ENCODE measurements around the gene ALX3. TPM values are rescaled to one million over a fixed set of nuclear protein-coding genes. Genes with fewer than 3 reads are reported as not detected.

Gene ALX3
- total and polyA plus RNA-seq, 7 donors, result 0.04 to 0.11 (median 0.05) TPM; not detected in 4

DNA sequence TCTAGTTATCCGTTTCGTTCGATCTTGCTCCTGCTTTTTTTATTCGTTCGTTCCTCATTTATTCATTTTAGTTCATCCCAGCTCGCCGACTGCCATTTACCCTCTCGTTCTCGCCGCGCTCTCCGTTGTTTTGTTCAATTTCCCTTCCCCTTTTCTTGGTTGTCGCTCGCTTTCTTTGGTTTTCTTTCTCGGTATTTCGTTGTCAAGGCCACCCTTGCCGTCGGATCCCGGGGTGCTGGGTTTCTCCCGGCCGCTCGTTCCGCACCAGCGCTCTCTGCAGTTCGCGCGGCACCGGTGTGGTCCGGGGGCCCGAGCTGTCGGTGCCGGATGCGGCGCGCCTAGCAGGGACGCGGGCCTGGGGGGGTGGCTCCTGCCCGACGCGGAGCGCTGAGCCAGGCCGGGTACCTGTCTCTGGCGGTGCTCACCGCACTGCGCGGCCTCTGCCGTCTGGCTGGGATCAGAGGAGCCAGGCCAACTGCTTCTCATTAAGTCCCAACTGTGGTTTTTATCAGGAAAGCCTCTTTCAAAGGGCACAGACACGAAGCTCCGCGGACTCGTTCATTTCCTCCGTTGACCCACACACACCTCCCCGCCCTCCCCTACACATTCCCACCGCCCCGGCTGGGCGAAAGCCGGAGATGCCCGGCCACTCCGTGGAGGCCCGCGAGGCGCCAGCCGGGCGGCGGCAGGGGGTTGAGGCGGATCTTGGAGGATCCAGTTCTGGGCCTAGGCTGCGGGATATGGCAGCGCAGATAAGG is 1.6 kb downstream of the ALX3 start:
- Histone ChIP-seq H3K9me3 (no peaks in the 10 kb centered on the region), H3K27ac (no peak overlapping the region), H3K4me3 (peak overlapping the region; percentile 43), H3K4me1 (peaks cover 11% of the 10 kb centered on the region), H3K27me3 (ENCODE audit: insufficient read depth in 3 of 3, low read length in 2 of 3) (peaks cover 0 to 61% (median 39%) of the 10 kb centered on the region in 3 donors), H3K36me3 (ENCODE audit: insufficient read depth in 1 of 2, low read depth in 1 of 2) (no peaks in the 10 kb centered on the region)
- TF ChIP-seq, protein P1, sequence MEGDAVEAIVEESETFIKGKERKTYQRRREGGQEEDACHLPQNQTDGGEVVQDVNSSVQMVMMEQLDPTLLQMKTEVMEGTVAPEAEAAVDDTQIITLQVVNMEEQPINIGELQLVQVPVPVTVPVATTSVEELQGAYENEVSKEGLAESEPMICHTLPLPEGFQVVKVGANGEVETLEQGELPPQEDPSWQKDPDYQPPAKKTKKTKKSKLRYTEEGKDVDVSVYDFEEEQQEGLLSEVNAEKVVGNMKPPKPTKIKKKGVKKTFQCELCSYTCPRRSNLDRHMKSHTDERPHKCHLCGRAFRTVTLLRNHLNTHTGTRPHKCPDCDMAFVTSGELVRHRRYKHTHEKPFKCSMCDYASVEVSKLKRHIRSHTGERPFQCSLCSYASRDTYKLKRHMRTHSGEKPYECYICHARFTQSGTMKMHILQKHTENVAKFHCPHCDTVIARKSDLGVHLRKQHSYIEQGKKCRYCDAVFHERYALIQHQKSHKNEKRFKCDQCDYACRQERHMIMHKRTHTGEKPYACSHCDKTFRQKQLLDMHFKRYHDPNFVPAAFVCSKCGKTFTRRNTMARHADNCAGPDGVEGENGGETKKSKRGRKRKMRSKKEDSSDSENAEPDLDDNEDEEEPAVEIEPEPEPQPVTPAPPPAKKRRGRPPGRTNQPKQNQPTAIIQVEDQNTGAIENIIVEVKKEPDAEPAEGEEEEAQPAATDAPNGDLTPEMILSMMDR (IDR thresholded peaks at IDR 0.05), result no peak
- no peak for ATAC-seq
- intact Hi-C loops (cut with DNase I), result no loop called here
- WGBS, 3 donors, result 18 to 21% (median 18%) methylated on average over 67 to 68 of the region's 68 CpGs
- DNase-seq, result peak in 1 of 2 donors; percentile 41

GRCh38 chr1:110067893-110068645 is 2.4 kb downstream of the ALX3 start:
- 22% methylated on average over 59 to 68 of the region's 68 CpGs for WGBS, 3 donors
- intact Hi-C loops (cut with DNase I), result no loop called here
- Histone ChIP-seq H3K9me3 (no peaks in the 10 kb centered on the region), H3K4me1 (peaks cover 11% of the 10 kb centered on the region), H3K27ac (no peak overlapping the region), H3K27me3 (ENCODE audit: insufficient read depth in 3 of 3, low read length in 2 of 3) (peaks cover 0 to 61% (median 36%) of the 10 kb centered on the region in 3 donors), H3K36me3 (ENCODE audit: insufficient read depth in 1 of 2, low read depth in 1 of 2) (no peaks in the 10 kb centered on the region), H3K4me3 (peak overlapping the region; percentile 43)
- ATAC-seq (peak in 3 of 4 donors; percentile 39 to 49 (median 39)), DNase-seq (peak in 1 of 2 donors; percentile 54)
- TF ChIP-seq, protein P1 (IDR thresholded peaks at IDR 0.05), result no peak

DNA sequence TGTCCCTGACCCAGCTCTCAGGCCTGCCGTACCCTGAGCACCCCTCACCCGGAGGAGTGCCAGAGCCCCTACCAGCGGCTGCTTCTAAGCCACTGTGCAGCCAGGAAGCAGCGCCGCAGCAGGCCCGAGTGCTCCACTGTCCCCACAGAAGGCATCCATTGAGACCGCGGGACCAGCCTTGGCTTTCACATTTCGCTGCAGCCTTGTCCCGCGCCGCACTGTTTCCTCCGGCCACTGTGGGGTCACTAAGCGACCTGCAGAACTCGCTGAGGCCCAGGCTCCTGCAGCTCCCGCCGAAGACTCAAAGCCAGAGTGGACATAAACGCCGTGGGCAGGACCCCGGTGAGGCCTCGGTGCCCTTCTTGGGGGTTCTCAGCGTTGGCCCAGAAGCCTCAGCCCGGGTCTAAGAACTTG is 3.0 kb downstream of the ALX3 start:
- H3K27ac ChIP-seq, result no peak overlapping the region
- no peak overlapping the region for H3K4me3 ChIP-seq
- TF ChIP-seq, protein P1 (IDR thresholded peaks at IDR 0.05), result no peak
- H3K9me3 ChIP-seq, result no peaks in the 10 kb centered on the region
- ATAC-seq, result peak in 1 of 4 donors; percentile 16
- 59 to 74% (median 66%) methylated on average over 23 of the region's 23 CpGs for WGBS, 3 donors
- no peaks in the 10 kb centered on the region for H3K36me3 ChIP-seq (ENCODE audit: insufficient read depth in 1 of 2, low read depth in 1 of 2)
- H3K27me3 ChIP-seq (ENCODE audit: insufficient read depth in 3 of 3, low read length in 2 of 3), result peaks cover 0 to 57% (median 36%) of the 10 kb centered on the region in 3 donors
- H3K4me1 ChIP-seq, result peaks cover 11% of the 10 kb centered on the region
- DNase-seq, result no peak
- intact Hi-C loops (cut with DNase I), result no loop called here

DNA sequence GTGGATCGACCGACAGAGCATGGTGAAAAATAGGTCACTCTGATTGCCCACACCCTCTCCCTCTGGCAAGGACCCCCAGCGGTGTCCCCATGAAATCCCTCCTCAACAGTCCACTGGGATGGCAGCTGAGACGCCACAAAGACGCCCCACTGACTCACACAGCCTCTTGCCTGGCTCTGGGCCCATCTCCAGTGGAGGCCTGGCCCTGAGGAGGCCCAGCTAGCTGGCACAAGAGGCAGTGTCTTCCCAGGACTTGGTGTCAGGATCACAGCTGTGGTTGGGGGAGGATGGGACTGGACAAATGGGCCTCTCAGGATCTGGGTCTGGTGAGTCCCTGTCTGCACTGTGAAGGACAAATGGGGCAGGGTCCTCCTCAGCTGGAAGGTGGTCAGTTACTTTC is 4.6 kb downstream of the ALX3 start:
- ATAC-seq (no peak), DNase-seq (no peak)
- no peaks in the 10 kb centered on the region for H3K9me3 ChIP-seq
- peaks cover 0 to 14% of the 10 kb centered on the region in 2 donors for H3K36me3 ChIP-seq (ENCODE audit: insufficient read depth in 1 of 2, low read depth in 1 of 2)
- intact Hi-C loops (cut with DNase I), result no loop called here
- no peak overlapping the region for H3K27ac ChIP-seq
- H3K4me3 ChIP-seq, result no peak overlapping the region
- H3K27me3 ChIP-seq (ENCODE audit: insufficient read depth in 3 of 3, low read length in 2 of 3), result peaks cover 0 to 42% (median 30%) of the 10 kb centered on the region in 3 donors
- H3K4me1 ChIP-seq, result peaks cover 11% of the 10 kb centered on the region
- TF ChIP-seq, protein P1 (IDR thresholded peaks at IDR 0.05), result no peak
- 74 to 92% (median 78%) methylated on average over 5 of the region's 5 CpGs for WGBS, 3 donors
